Adrenal gland (tissue), 12 donors: ENCODE measurements around the gene RNF8. TPM values are rescaled to one million over a fixed set of nuclear protein-coding genes. Genes with fewer than 3 reads are reported as not detected.

Experiments
- DNase-seq, 7 donors: peaks; one replicate each; pipeline ENCODE4 v3.0.0-alpha.2; 2019 to 2020
- H3K27ac ChIP-seq, 5 donors: fragments of 200-600 bp; sonication (generic) in 4 of 5; 1 replicate in 3 of 5; 2 replicates in 2 of 5; pipeline versions ENCODE4 v1.5.1 to v1.8.0; 2016 to 2020; ENCODE audit warnings: mild to moderate bottlenecking in 1 of 5
- H3K27me3 ChIP-seq: fragments of 200-600 bp; 2 replicates; pipeline ENCODE4 v1.8.0; 2021
- H3K36me3 ChIP-seq, 2 donors: fragments of 200-600 bp; replicated peaks in 1 of 2; 1 replicate in 1 of 2; 2 replicates in 1 of 2; pipeline versions ENCODE4 v1.5.1 to v1.8.0; 2018 to 2022
- H3K4me1 ChIP-seq, 2 donors: fragments of 200-600 bp; replicated peaks in 1 of 2; 1 replicate in 1 of 2; 2 replicates in 1 of 2; pipeline versions ENCODE4 v1.5.1 to v1.8.0; 2018 to 2021
- H3K4me3 ChIP-seq, 4 donors: fragments of 200-600 bp; sonication (generic) in 3 of 4; one replicate each; pipeline ENCODE4 v1.5.1; 2016 to 2018
- H3K9me3 ChIP-seq, 3 donors: fragments of 200-600 bp; sonication (generic) in 1 of 3; replicated peaks in 1 of 3; 1 replicate in 2 of 3; 2 replicates in 1 of 3; pipeline versions ENCODE4 v1.5.1 to v1.8.0; 2016 to 2021
- POLR2A ChIP-seq, 2 donors: fragments of 450-650 bp; IDR thresholded peaks; one replicate each; pipeline ENCODE4 v1.6.1; 2017; ENCODE audit warnings: antibody characterized with exemption in 2 of 2, mild to moderate bottlenecking in 2 of 2, moderate library complexity in 1 of 2
- WGBS, 4 donors: extraction: QIAGEN DNeasy Blood & Tissue Kit in 2 of 4; methylation state at CpG; one replicate each; pipeline versions ENCODE4 v1.1.5 to v1.1.7; 2013 to 2017; 5-methylcytosine and 5-hydroxymethylcytosine counted together
- intact Hi-C, 2 donors: fragments of 100-400 bp; cut with DNase I; formaldehyde crosslinking; loops; one replicate each; pipeline versions ENCODE4 v1.14.1 to v1.15.0; 2022 to 2023
- polyA plus RNA-seq, 3 donors: library from polyadenylated mRNA; stranded (reverse); fragments of 200-250 nt in 2 of 3; fragments of 350-450 nt in 1 of 3; fragmentation: Illumina TruSeq in 1 of 3; extraction: RNeasy Lipid Tissue Mini Kit (QIAGEN cat#74804) in 1 of 3; gene quantifications; one replicate each; pipeline ENCODE4 v1.2.3, GENCODE V29; 2013 to 2014
- total RNA-seq, 9 donors: library from RNA; depleted of rRNA in 4 of 9; stranded (reverse); fragments of >200 nt in 4 of 9; fragments of 120-200 nt in 1 of 9; fragmentation: NEBNext Ultra II Directional in 1 of 9; extraction: Animal tissue kit (Norgen Biotek cat#: 25700) in 1 of 9; gene quantifications; one replicate each; pipeline versions ENCODE4 v1.1.0 to v1.2.4, GENCODE V29; 2013 to 2023
- TF ChIP-seq, protein P1 (sequence below), 6 experiments: fragments of 450-650 bp in 4 of 6; fragments of 200-600 bp in 2 of 6; sonication (generic) in 1 of 6; IDR thresholded peaks; 1 replicate in 5 of 6; 2 replicates in 1 of 6; pipeline versions ENCODE4 v1.5.1 to v1.8.0; 2016 to 2021; ENCODE audit warnings: antibody characterized with exemption in 6 of 6, mild to moderate bottlenecking in 2 of 6, moderate library complexity in 1 of 6
- donor health status: healthy with polysubstance abuse.
- donor health status: Bipolar disorder and iron deficiency.
- donor health status: DM: yes; HTN: yes; CAD: no.
- donor health status: DM: no; HTN: no; CAD: no.
- donor health status: DM: no; HTN: no; CAD: no.
- donor health status: DM: yes; HTN: yes; CAD: no.

Gene RNF8
- total and polyA plus RNA-seq, 12 donors, result 13.1 to 54.6 (median 20.6) TPM

GRCh38 chr6:37433657-37434271, 80.0 kb downstream of the RNF8 start:
- Histone ChIP-seq H3K27ac (peak overlapping the region; percentile 71 to 92 (median 80)), H3K36me3 (peaks cover 0 to 28% of the 10 kb centered on the region in 2 donors), H3K4me1 (peaks cover 8 to 22% of the 10 kb centered on the region in 2 donors), H3K4me3 (peak overlapping the region; percentile 52 to 91 (median 70)), H3K9me3 (no peaks in the 10 kb centered on the region), H3K27me3 (no peaks in the 10 kb centered on the region)
- TF ChIP-seq POLR2A (IDR thresholded peaks at IDR 0.05), result no peak
- TF ChIP-seq, protein P1, sequence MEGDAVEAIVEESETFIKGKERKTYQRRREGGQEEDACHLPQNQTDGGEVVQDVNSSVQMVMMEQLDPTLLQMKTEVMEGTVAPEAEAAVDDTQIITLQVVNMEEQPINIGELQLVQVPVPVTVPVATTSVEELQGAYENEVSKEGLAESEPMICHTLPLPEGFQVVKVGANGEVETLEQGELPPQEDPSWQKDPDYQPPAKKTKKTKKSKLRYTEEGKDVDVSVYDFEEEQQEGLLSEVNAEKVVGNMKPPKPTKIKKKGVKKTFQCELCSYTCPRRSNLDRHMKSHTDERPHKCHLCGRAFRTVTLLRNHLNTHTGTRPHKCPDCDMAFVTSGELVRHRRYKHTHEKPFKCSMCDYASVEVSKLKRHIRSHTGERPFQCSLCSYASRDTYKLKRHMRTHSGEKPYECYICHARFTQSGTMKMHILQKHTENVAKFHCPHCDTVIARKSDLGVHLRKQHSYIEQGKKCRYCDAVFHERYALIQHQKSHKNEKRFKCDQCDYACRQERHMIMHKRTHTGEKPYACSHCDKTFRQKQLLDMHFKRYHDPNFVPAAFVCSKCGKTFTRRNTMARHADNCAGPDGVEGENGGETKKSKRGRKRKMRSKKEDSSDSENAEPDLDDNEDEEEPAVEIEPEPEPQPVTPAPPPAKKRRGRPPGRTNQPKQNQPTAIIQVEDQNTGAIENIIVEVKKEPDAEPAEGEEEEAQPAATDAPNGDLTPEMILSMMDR (IDR thresholded peaks at IDR 0.05), result no peak
- DNase-seq, result peak in 5 of 7 donors; percentile 40 to 66 (median 49)
- 5 to 14% (median 9%) methylated on average over 8 to 13 of the region's 13 CpGs for WGBS, 4 donors
- intact Hi-C loops, result no loop called here

DNA sequence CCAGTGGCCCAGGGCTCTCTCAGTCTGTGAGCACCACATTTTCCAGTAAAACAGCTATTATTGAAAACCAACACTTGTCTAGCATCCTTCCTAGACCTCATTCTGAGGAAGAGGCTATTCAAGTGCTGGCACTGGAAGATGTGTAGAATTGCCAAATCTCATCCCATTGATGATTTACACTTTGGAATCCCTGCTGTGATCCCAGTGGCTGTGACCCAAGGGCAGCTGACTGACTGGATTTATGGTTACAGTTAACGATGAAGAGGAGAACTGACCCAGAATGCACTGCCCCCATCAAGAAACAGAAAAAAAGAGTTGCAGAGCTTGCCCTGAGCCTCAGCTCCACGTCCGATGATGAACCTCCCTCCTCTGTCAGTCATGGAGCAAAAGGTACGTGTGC, 81.6 kb downstream of the RNF8 start:
- no peak overlapping the region for H3K27ac ChIP-seq
- no peak for TF ChIP-seq POLR2A (IDR thresholded peaks at IDR 0.05)
- TF ChIP-seq, protein P1 (IDR thresholded peaks at IDR 0.05), result no peak
- H3K9me3 ChIP-seq, result no peaks in the 10 kb centered on the region
- peaks cover 0 to 28% of the 10 kb centered on the region in 2 donors for H3K36me3 ChIP-seq
- no peaks in the 10 kb centered on the region for H3K27me3 ChIP-seq
- no peak overlapping the region for H3K4me3 ChIP-seq
- peaks cover 8 to 22% of the 10 kb centered on the region in 2 donors for H3K4me1 ChIP-seq
- intact Hi-C loops, result no loop called here
- DNase-seq, result no peak
- WGBS, 4 donors, result 56 to 72% (median 61%) methylated on average over 4 of the region's 4 CpGs

- intact Hi-C loops, result no loop called here
These were observed 82.0 kb downstream of the RNF8 start for GRCh38 chr6:37435816-37436215.

GRCh38 chr6:37438930-37439329, 85.1 kb downstream of the RNF8 start:
- Histone ChIP-seq H3K4me3 (no peak overlapping the region), H3K9me3 (no peaks in the 10 kb centered on the region), H3K27me3 (no peaks in the 10 kb centered on the region), H3K4me1 (peaks cover 13 to 34% of the 10 kb centered on the region in 2 donors), H3K36me3 (peaks cover 0 to 30% of the 10 kb centered on the region in 2 donors), H3K27ac (no peak overlapping the region)
- 43 to 53% (median 49%) methylated on average over 1 of the region's 1 CpG for WGBS, 4 donors
- no peak for DNase-seq
- TF ChIP-seq, protein P1 (IDR thresholded peaks at IDR 0.05), result no peak
- no peak for TF ChIP-seq POLR2A (IDR thresholded peaks at IDR 0.05)
- intact Hi-C loops, result no loop called here

More at GRCh38 chr6:37435816-37436215, 82.0 kb downstream of the RNF8 start:
- no peak for DNase-seq
- Histone ChIP-seq H3K4me3 (no peak overlapping the region), H3K9me3 (no peaks in the 10 kb centered on the region), H3K27me3 (no peaks in the 10 kb centered on the region), H3K36me3 (peaks cover 0 to 28% of the 10 kb centered on the region in 2 donors), H3K27ac (no peak overlapping the region), H3K4me1 (peaks cover 8 to 22% of the 10 kb centered on the region in 2 donors)
- no peak for TF ChIP-seq POLR2A (IDR thresholded peaks at IDR 0.05)
- TF ChIP-seq, protein P1 (IDR thresholded peaks at IDR 0.05), result no peak
- WGBS, 4 donors, result 85 to 91% (median 89%) methylated on average over 5 of the region's 5 CpGs
